HG02973 (cell line): ENCODE data around the gene CBS.
"Not testable (repeated sequence)": the region's sequence is repeated elsewhere in the genome, so short reads cannot be mapped to it uniquely, and the experiment has no call there.

Source experiments
- ATAC-seq: cut with Tn5 transposase; IDR thresholded peaks from one replicate; pipeline ENCODE4 v1.9.1; 2021; ENCODE audit warnings: moderate library complexity; ENCODE audit not compliant: unreplicated experiment

Gene CBS

DNA sequence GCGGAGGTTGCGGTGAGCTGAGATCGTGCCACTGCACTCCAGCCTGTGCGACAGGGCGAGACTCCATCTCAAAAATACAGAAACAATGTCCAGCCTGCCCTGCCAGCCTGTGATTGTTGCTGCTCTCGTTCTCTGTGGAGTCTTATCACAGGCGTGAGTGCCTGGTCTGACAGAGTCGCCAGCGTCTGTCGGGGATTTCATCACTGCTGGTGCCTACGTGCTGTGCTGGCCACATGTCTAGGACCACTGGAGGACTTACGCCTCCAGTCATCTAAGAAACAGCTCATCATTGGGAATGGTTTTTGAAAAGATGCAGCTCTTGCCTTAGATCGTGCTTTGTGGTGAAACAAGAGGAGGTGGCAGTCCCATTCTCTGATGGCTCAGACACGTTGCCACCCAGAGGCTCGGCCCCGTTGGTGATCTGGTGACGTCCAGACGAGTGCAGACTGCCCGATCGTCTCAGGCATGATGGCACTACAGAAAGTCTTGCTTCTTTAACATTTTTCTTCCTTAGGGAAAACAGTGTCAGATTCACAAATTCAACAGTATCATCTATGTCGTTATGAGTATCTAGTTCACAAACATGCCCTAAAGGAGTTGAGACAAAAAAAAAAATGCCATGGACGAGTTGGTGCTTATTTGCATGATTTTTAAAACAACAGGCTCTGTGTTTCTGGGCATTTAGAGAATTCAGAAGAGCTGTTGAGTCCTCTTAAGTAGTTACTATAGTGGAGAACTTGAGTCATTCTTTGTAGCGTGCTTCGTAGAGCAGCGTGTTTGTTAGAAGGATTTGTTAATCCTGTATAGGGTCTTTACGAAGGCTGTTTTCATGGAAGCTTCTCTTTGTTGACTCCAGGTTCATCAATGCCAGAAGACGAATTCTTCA is 47.5 kb downstream of the CBS start:
- ATAC-seq: no peak

DNA sequence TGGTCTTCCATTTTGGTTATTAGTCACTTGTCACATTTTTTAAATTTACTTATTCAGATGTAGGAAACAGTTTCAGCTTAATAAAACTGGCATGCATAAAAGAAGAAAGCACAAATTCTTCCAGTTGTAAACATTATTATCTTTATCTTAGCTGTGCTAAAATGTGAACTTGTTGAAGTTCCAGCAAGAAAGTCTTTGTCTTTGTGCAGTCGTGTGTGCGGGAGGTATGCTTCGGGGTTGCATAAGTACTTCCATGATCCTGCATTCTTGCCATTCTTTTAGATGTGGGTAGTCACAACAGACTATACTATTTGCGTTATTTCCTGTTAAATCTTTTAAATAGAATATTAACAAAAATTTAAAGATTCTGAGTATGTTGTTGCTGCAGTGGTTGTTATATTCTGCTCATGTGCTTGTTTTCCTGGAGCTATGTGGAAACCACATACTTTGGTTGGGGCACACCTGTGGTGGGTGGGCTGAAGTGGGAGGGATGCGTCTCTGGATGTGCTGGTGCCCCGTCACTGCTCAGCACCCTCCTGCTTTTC is 49.9 kb downstream of the CBS start:
- ATAC-seq: no peak

DNA sequence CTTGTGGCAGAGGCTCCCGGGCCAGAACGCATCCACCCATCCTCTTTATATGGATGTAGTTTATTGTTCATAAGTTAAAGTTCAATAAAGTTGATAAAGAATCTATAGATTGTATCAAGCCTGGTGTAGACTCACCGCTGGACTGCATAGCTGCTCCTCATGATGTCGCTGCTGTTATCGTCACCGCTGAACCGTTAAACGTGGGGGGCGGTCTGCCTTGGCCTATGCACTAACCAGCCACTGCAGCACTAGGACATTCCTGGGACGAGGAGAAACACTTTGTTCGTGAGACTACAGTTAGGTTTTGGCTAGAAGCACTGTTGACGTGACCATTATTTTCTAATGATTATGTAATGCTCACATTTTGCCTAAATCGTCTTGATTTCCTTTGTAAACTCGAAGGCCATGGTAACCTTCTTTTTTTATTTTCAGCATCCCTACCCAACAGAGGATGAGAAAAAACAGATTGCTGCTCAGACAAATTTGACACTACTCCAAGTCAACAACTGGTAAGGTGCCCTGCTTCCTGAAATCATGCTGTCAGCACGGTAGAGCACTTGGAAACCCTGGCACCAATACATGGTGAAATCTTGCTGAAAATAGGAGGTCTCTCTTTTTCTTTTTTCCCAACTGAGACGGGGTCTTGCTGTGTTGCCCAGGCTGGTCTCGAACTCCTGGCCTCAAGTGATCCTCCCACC is 51.0 kb downstream of the CBS start:
- ATAC-seq: no peak

DNA sequence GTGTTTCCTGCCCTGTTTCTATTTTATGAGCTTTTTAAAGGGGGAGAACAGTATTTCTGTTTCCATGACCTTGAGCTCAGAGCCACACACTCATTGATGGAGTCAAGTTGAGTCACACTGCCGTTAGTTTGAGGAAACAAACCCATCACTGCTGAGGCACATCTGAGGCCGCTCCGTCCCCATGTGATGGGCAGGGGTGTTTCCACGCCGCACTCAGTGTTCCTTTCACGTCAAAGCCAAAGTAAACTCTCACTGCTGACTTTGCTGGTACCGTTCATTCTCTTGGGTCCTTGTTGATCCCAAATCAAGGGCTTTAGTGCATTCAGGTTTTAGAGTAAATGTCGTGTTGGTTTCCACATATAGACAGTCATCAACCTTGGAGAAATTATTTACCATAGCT is 52.5 kb downstream of the CBS start:
- ATAC-seq: no peak

DNA sequence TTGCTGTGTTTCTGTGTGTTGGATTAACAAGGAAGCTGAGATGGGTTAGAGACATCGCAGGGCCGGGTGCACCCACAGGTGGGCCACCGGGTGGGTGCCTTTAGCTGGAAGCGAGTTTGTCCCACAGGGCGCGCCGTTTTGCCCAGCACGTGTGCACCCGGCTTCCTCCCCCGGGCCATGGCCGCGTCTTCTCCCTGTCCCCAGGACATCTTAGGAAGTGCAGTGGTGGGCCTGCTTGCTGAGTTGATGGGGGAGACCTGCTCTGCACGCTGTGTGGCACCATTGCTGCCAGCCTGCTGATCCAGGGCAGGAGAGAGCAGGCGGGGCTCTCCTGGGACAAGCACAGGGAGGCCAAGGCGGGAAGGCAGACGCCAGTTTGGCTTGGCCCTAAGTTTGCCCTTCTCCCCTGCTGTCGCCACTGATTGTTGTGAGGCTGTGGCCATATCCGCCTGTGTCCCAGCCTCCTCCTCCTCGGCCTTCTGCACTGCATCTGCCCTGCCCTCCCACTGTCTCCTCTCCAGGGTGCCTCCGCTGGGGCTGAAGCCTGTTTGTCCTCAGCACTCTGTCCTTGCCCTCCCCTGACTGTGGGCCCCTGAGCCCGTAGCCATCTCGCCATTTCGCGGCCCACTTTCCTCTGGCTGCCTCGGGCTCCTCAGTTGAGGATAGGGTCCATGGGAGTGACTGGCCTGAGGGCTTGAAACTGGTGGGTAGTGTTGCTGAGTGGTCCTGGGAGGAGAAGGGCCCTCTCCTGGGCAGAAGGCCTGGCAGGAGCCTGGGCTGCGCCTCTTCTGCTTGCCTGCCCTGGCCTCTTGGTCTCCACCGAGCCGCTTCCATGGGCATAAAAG is 53.7 kb downstream of the CBS start:
- no peak for ATAC-seq

DNA sequence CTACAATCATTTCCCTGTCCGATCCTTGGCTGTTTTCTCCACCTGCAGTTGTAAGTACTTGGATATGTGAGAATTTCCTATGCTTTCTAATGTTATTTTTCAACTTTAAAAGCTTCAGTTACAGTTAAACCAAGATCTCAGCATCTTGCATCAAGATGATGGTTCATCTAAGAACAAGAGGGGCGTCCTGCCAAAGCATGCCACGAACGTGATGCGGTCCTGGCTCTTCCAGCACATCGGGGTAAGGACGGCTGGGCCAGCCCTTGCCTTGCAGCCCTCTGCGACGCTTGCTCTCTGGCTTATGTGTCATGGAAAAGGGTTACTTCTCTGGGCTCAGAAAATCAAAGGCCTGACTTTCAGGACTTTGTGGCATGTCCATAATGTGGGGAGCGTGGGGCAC is 54.4 kb downstream of the CBS start:
- no peak for ATAC-seq

DNA sequence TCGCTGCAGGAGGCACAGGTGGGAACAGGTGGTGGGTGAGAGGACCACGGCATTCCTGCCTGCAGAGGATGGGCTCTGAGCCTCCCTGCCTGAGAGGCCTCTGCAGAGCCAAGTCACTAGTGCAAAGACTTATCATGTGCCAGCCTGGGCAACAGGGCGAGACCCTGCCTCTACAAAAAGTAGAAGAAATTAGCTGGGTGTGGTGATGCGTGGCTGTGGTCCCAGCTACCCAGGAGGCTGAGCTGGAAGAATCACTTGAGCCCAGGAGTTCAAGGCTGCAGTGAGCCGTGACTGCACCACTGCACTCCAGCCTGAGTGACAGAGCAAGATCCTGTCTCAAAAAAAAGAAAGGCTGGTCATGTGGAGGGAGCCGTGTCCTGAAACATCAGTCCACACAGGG is 54.9 kb downstream of the CBS start:
- no peak for ATAC-seq

DNA sequence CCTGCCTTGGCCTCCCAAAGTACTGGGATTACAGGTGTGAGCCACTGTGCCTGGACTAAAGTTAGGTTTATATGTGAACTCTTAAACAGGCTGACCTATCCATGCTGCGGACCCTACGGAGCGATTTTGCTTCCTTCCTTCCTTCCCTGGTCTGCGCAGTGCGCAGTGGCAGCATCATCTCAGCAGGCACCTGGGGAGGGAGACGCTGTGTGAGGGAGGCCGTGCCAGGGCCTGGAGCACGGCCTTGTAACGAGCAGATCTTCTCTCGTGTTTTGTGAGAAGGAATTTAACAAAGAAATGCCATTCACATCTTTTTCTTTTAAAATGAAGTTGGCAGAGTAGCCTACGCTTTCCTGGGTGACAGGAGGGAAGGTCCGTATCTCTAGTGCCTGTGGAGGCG is 55.5 kb downstream of the CBS start:
- ATAC-seq: no peak

DNA sequence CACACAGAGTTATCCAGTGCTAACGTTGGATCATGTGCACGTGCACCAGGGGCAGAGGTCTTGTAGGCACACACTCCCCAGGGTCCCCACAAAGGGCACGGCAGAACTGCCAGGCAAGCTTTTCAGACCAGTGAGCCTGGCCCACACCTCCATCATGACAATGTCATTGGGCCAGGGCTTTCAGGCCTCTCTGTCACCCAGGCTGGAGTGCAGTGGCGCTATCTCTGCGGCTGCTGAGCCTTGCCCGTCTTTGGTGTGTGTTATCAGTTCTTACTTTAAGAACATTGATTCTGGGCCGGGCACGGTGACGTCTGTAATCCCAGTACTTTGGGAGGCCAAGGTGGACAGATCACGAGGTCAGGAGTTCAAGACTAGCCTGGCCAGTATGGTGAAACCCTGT is 57.1 kb downstream of the CBS start:
- ATAC-seq: no peak

DNA sequence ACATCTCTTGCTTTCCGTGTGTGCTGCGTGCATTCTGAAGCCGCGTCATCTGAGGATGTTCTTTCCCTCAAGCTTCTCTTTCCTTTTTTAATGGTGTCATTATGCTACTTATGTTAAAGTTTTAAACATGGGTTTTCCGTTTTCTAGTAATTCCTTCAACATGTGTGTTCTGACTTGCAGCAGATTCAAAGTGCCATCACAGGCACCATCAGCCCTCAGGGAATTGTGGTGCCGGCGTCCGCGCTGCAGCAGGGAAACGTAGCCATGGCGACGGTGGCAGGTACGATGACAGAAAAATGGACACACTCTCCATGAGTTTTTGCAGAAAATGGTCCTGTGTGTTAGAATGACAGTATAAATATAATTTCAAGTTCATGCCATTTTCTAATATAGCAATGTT is 58.9 kb downstream of the CBS start:
- ATAC-seq: no peak

DNA sequence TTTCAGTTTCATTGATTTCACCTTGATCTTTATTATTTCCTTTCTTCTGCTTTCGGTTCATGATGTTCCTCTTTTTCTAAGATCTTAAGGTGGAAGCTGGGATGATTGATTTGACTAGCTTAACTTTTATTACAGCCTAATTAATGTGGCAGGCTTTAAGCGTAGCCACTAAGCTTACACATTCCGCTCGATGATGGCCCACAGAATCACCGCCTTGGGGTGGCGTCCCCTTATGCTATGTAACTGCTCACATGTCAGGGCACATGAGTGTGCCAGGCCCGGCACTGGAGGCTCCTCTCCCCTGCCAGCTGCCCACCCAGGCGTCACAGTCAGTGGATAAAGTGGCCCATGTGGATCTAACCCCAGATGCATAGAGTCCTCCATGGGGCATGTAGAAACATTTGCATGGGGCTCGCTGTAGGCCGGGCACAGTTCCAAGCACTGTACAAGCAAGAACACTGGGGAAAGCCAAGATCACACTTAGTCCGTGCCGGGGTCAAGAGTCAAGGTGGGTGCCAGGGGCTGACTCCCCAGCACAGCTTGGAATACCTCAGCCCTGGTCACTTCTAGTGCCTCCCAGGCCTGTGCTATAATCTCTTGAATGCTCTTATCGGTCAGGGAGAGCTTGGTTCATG is 59.6 kb downstream of the CBS start:
- ATAC-seq: no peak

DNA sequence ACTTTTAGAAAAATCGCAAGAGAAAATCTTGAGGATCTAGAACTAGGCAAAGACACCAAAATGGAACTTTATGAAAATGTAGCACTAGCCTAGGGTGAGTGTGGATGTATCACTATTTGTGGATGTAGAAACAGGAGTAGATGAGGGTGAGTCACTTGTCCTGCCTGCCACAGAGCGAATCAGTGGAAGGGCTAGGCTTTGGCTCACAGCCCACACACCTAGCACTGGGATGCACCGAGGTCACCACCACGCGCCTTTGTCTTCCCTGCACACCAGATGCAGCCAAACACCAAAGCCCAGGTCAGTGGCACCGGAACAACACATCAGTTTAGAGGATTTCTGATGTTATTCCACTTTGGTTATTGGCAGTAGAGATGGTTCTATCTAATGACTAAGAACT is 63.0 kb downstream of the CBS start:
- ATAC-seq: no peak

DNA sequence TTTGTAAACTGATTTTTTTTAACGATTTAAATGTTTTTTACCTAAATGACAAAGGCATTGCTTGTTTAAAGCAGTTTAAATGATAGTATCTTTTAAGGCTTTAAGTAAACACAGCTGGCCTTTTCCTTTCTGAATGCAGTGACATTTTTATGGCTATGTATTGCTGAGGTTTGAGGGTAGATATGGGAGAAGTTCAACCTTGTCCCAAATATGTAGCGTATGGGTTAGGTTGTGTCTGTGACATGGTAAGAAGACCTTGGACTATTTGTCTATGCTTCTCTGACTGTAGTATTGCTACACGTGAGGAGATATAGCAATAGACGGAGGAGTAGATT is 68.8 kb downstream of the CBS start:
- no peak for ATAC-seq

DNA sequence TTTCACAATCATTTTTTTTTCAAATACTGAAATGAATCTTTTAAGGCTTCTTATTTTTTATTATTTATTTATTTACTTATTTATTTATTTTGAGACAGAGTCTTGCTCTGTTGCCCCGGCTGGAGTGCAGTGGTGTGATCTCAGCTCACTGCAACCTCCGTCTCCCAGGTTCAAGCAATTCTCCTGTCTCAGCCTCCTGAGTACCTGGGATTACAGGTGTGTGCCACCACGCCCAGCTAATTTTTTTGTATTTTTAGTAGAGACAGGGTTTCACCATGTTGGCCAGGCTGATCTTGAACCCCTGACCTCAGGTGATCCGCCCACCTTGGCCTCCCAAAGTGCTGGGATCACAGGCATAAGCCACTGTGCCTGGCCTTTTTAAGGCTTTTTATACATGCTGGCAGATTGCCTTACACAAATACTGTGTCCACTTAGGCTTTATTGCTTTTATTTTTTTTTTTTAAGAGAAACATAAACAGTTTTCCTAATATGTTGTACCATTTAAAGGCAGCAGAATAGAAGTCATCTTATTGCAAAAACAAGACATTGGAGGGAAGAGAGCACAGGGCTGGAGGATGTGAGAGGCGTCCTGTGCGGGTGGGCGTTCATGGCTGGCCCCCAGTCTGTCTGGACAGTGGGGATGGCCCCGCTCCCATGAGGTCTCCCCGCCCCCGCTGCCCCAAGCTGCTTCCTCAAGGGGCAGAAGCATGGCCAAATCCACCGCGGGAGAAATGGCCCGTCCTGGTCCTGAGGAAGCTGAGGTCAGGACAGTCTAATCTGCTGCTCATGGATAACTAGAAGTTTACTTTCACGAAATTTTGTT is 69.4 kb downstream of the CBS start:
- ATAC-seq: not testable (repeated sequence)

DNA sequence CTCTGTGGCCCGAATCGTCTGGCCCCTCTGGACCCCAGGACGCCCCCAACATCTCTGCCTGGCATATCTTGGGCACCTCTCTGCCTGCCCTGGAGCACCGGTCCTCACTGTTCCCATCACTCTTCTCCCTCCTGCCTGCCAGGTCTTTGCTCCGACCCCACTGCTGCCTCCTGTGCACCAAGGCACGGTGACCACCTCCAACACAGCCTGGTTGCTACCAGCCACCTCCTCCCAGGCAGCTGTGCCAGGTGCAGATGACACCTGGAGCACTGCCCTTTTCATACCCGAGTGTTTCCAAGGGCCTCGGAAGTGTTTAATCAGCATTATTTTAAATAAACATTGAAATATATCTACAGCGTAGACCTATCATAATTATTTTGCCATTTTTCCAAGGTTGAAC is 70.0 kb downstream of the CBS start:
- no peak for ATAC-seq

DNA sequence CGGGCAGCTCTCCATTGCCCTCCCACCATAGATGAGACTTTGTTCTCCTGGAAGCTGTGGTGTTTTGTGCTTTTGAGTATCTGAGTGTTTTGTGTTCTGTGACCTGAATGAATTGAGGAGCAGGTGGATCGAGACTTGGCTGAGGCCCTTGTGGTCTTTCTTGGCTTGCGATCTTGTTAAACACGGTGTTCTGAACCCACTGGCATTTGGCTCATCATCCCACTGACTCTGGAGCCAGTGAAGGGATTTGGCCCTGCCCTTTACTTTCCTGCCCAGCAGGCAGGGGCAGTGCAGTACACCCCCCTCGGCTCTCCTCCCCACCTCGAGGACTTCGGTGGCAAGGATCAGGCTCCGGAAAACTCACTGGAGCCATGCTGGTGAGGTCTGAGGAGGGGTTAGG is 70.7 kb downstream of the CBS start:
- no peak for ATAC-seq
